Astrocyte (in vitro differentiated cells and primary cell): ENCODE results near the gene BMPER. TPM values are rescaled to one million over a fixed set of nuclear protein-coding genes. Genes with fewer than 3 reads are reported as not detected.

ENCODE experiments used
- DNase-seq: peaks from one replicate; pipeline ENCODE4 v3.0.0-alpha.2; 2010; ENCODE audit warnings: low read depth
- FAIRE-seq: peaks from 2 replicates; lab custom pipeline; 2011; peaks lifted over from hg19 to GRCh38; lab: Jason Lieb, UNC
- H2AFZ ChIP-seq: 2 replicates; pipeline ENCODE4 v1.6.0; 2012; ENCODE audit warnings: low read depth, low read length, inconsistent platforms
- H3K27ac ChIP-seq: 2 replicates; pipeline ENCODE4 v1.5.1; 2011; ENCODE audit warnings: low read depth, low read length, inconsistent platforms
- H3K27me3 ChIP-seq: 2 replicates; pipeline ENCODE4 v1.6.0; 2011; ENCODE audit warnings: low read length, inconsistent platforms; ENCODE audit not compliant: insufficient read depth
- H3K36me3 ChIP-seq: 2 replicates; pipeline ENCODE4 v1.5.1; 2011; ENCODE audit warnings: low read length, inconsistent platforms; ENCODE audit not compliant: insufficient read depth
- H3K4me1 ChIP-seq: 2 replicates; pipeline ENCODE4 v1.5.1; 2011; ENCODE audit warnings: low read length, inconsistent platforms; ENCODE audit not compliant: insufficient read depth
- H3K4me2 ChIP-seq: 2 replicates; pipeline ENCODE4 v1.6.0; 2012; ENCODE audit warnings: low read length, inconsistent platforms
- H3K4me3 ChIP-seq: 2 replicates; pipeline ENCODE4 v1.5.1; 2011; ENCODE audit warnings: low read depth, mild to moderate bottlenecking, low read length, inconsistent platforms; ENCODE audit not compliant: insufficient read depth
- H3K79me2 ChIP-seq: 2 replicates; pipeline ENCODE4 v1.6.0; 2012; ENCODE audit warnings: mild to moderate bottlenecking, low read length, inconsistent platforms; ENCODE audit not compliant: insufficient read depth
- H3K9ac ChIP-seq: 2 replicates; pipeline ENCODE4 v1.6.0; 2012; ENCODE audit warnings: mild to moderate bottlenecking, low read length, inconsistent platforms
- H3K9me3 ChIP-seq: 2 replicates; pipeline ENCODE4 v1.5.1; 2012; ENCODE audit warnings: low read depth, mild to moderate bottlenecking, low read length, inconsistent platforms; ENCODE audit not compliant: insufficient read depth
- H4K20me1 ChIP-seq: 2 replicates; pipeline ENCODE4 v1.6.0; 2012; ENCODE audit warnings: low read length, inconsistent platforms; ENCODE audit not compliant: insufficient read depth
- H3K27ac Mint-ChIP-seq: one replicate; pipeline ENCODE4 v1.8.0; 2021; ENCODE audit warnings: mild to moderate bottlenecking, mixed read lengths; ENCODE audit not compliant: unreplicated experiment
- H3K27me3 Mint-ChIP-seq: one replicate; pipeline ENCODE4 v1.8.0; 2021; ENCODE audit warnings: low read depth, mixed read lengths; ENCODE audit not compliant: unreplicated experiment
- H3K36me3 Mint-ChIP-seq: one replicate; pipeline ENCODE4 v1.8.0; 2021; ENCODE audit warnings: low read depth, mixed read lengths; ENCODE audit not compliant: unreplicated experiment
- H3K4me1 Mint-ChIP-seq: one replicate; pipeline ENCODE4 v1.8.0; 2021; ENCODE audit warnings: low read depth, mixed read lengths; ENCODE audit not compliant: unreplicated experiment
- H3K4me3 Mint-ChIP-seq: one replicate; pipeline ENCODE4 v1.8.0; 2021; ENCODE audit warnings: mild to moderate bottlenecking, moderate library complexity, mixed read lengths; ENCODE audit not compliant: unreplicated experiment
- H3K9me3 Mint-ChIP-seq: one replicate; pipeline ENCODE4 v1.8.0; 2021; ENCODE audit warnings: mild to moderate bottlenecking, mixed read lengths; ENCODE audit not compliant: unreplicated experiment
- CTCF ChIP-seq: IDR thresholded peaks from 2 replicates; pipeline ENCODE4 v1.5.1; 2011; ENCODE audit warnings: low read depth, mild to moderate bottlenecking, inconsistent platforms, low read length, moderate library complexity; ENCODE audit not compliant: insufficient read depth
- EZH2 ChIP-seq: IDR thresholded peaks from 2 replicates; pipeline ENCODE4 v1.6.1; 2012; ENCODE audit warnings: mild to moderate bottlenecking, low read length, inconsistent platforms; ENCODE audit not compliant: insufficient read depth
- total RNA-seq: library from RNA; stranded (reverse); gene quantifications from 2 replicates; pipeline ENCODE4 v1.2.1, GENCODE V29; 2021

BMPER gene
- total RNA-seq, 1 donor from 2014 or later, result 4.4 TPM

- H3K4me3 ChIP-seq, result no peak overlapping the region
- no peaks in the 10 kb centered on the region for H4K20me1 ChIP-seq
- Mint-ChIP-seq H3K36me3 (no peaks in the 10 kb centered on the region), H3K4me1 (peaks cover 4% of the 10 kb centered on the region), H3K27me3 (no peaks in the 10 kb centered on the region), H3K27ac (no peak overlapping the region), H3K4me3 (no peak overlapping the region), H3K9me3 (no peaks in the 10 kb centered on the region)
- no peaks in the 10 kb centered on the region for H3K36me3 ChIP-seq
- H3K27ac ChIP-seq, result no peak overlapping the region
- H3K27me3 ChIP-seq, result no peaks in the 10 kb centered on the region
- H3K4me2 ChIP-seq, result no peak overlapping the region
- no peaks in the 10 kb centered on the region for H3K9me3 ChIP-seq
- no peak for FAIRE-seq
- H3K79me2 ChIP-seq, result no peaks in the 10 kb centered on the region
- TF ChIP-seq EZH2, result no peak
- TF ChIP-seq CTCF, result no peak
- H2AFZ ChIP-seq, result no peak overlapping the region
- DNase-seq, result peak; percentile 59
- H3K4me1 ChIP-seq, result no peaks in the 10 kb centered on the region
- H3K9ac ChIP-seq, result no peak overlapping the region
These were observed 198.8 kb downstream of the BMPER start for GRCh38 chr7:34104115-34104514.

- H3K4me1 Mint-ChIP-seq, result peaks cover 4% of the 10 kb centered on the region
- Histone ChIP-seq H3K4me2 (no peak overlapping the region), H4K20me1 (no peaks in the 10 kb centered on the region), H3K27me3 (no peaks in the 10 kb centered on the region), H2AFZ (no peak overlapping the region), H3K9me3 (no peaks in the 10 kb centered on the region), H3K79me2 (no peaks in the 10 kb centered on the region), H3K4me3 (no peak overlapping the region), H3K36me3 (no peaks in the 10 kb centered on the region), H3K27ac (no peak overlapping the region), H3K9ac (no peak overlapping the region), H3K4me1 (no peaks in the 10 kb centered on the region)
- no peak for FAIRE-seq
- no peaks in the 10 kb centered on the region for H3K9me3 Mint-ChIP-seq
- H3K27ac Mint-ChIP-seq, result no peak overlapping the region
- no peaks in the 10 kb centered on the region for H3K36me3 Mint-ChIP-seq
- DNase-seq, result peak; percentile 6
- no peaks in the 10 kb centered on the region for H3K27me3 Mint-ChIP-seq
- no peak overlapping the region for H3K4me3 Mint-ChIP-seq
- TF ChIP-seq CTCF (no peak), EZH2 (no peak)
These were observed 199.7 kb downstream of the BMPER start for GRCh38 chr7:34104992-34105391.

DNA sequence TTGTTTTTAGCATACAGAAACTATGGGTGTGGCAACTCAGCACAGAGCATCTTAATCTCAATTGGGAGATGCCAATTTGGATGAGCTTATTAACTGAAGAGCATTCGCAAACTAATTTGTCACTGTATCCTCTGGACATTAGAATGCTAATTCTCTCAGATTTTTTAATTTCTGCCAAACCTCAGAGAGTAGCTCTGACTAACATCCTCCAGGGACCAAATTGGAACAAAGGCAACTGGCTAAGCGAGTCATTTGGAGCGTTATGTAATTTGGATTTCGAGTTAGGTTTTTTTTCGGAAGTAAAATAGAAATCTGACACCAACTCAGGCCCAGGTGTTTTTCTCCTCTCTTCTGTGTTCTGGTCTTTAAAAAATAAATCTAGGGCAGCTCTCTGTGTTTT, 201.9 kb downstream of the BMPER start:
- Histone ChIP-seq H3K9ac (no peak overlapping the region), H3K36me3 (no peaks in the 10 kb centered on the region), H3K79me2 (no peaks in the 10 kb centered on the region), H3K4me2 (no peak overlapping the region), H3K27me3 (no peaks in the 10 kb centered on the region), H3K27ac (no peak overlapping the region), H3K4me1 (no peaks in the 10 kb centered on the region), H3K9me3 (no peaks in the 10 kb centered on the region), H2AFZ (no peak overlapping the region), H3K4me3 (no peak overlapping the region), H4K20me1 (no peaks in the 10 kb centered on the region)
- no peak for FAIRE-seq
- Mint-ChIP-seq H3K9me3 (no peaks in the 10 kb centered on the region), H3K4me1 (peaks cover 4% of the 10 kb centered on the region), H3K27ac (no peak overlapping the region), H3K4me3 (no peak overlapping the region), H3K27me3 (no peaks in the 10 kb centered on the region), H3K36me3 (no peaks in the 10 kb centered on the region)
- TF ChIP-seq EZH2 (no peak), CTCF (no peak)
- DNase-seq, result peak; percentile 80
